Upper lobe of left lung (tissue), 6 donors: Measurements from ENCODE around the gene FAT2. TPM values are rescaled to one million over a fixed set of nuclear protein-coding genes. Genes with fewer than 3 reads are reported as not detected.

ENCODE experiments used
- ATAC-seq, 2 donors: fragments of 200-7000 bp; cut with Tn5 transposase; one replicate each; pipeline ENCODE4 v1.9.1; 2022; ENCODE audit warnings: mild to moderate bottlenecking in 2 of 2, moderate library complexity in 2 of 2; ENCODE audit not compliant: low FRiP score in 2 of 2
- DNase-seq, 2 donors: peaks; one replicate each; pipeline ENCODE4 v3.0.0-alpha.2; 2019 to 2020
- H3K27ac ChIP-seq, 4 donors: fragments of 200-600 bp; sonication (generic); one replicate each; pipeline ENCODE4 v1.5.1; 2016 to 2019
- H3K27me3 ChIP-seq, 4 donors: fragments of 200-600 bp; sonication (generic); one replicate each; pipeline ENCODE4 v1.5.1; 2017 to 2019
- H3K36me3 ChIP-seq, 4 donors: fragments of 200-600 bp; sonication (generic); one replicate each; pipeline ENCODE4 v1.5.1; 2016 to 2019
- H3K4me1 ChIP-seq, 4 donors: fragments of 200-600 bp; sonication (generic); one replicate each; pipeline ENCODE4 v1.5.1; 2018 to 2019
- H3K4me3 ChIP-seq, 4 donors: fragments of 200-600 bp; sonication (generic); one replicate each; pipeline ENCODE4 v1.5.1; 2017 to 2019; ENCODE audit warnings: mild to moderate bottlenecking in 2 of 4, moderate library complexity in 1 of 4
- H3K9me3 ChIP-seq, 4 donors: fragments of 200-600 bp; sonication (generic); one replicate each; pipeline ENCODE4 v1.5.1; 2018 to 2019
- CTCF ChIP-seq, 6 experiments: fragments of 450-650 bp in 4 of 6; fragments of 200-600 bp in 2 of 6; sonication (generic) in 2 of 6; IDR thresholded peaks; one replicate each; pipeline ENCODE4 v1.5.1; 2016 to 2019; ENCODE audit warnings: antibody characterized with exemption in 6 of 6
- EP300 ChIP-seq, 4 donors: sonication (generic); formaldehyde crosslinking; IDR thresholded peaks; one replicate each; pipeline ENCODE4 v1.5.1; 2017; ENCODE audit warnings: antibody characterized with exemption in 4 of 4, control low read depth in 2 of 4
- POLR2A ChIP-seq, 4 donors: fragments of 450-650 bp; IDR thresholded peaks; one replicate each; pipeline ENCODE4 v1.5.1; 2016 to 2017; ENCODE audit warnings: antibody characterized with exemption in 4 of 4, mild to moderate bottlenecking in 2 of 4
- POLR2AphosphoS5 ChIP-seq, 2 donors: sonication (generic); formaldehyde crosslinking; IDR thresholded peaks; one replicate each; pipeline ENCODE4 v1.5.1; 2017; ENCODE audit warnings: antibody characterized with exemption in 2 of 2
- WGBS, 2 donors: methylation state at CpG; one replicate each; pipeline ENCODE4 v1.1.5; 2017 to 2018; 5-methylcytosine and 5-hydroxymethylcytosine counted together
- total RNA-seq, 6 donors: library from RNA; depleted of rRNA in 4 of 6; stranded (reverse); fragments of >200 nt in 4 of 6; gene quantifications; one replicate each; pipeline versions ENCODE4 v1.1.0 to v1.2.1, GENCODE V29; 2016 to 2021
- donor health status: DM: no; HTN: no; CAD: no; lungs with moderate emphysema.
- donor health status: DM: no; HTN: yes; CAD: no; lungs with severe emphysema.

Gene FAT2
- total RNA-seq, 6 donors from 2014 or later: under 0.01 to 2.3 (median 0.06) TPM; not detected in 1

GRCh38 chr5:151597749-151598148 lies 6.6 kb upstream of the FAT2 start:
- Histone ChIP-seq H3K36me3 (no peaks in the 10 kb centered on the region), H3K9me3 (no peaks in the 10 kb centered on the region), H3K27ac (no peak overlapping the region), H3K27me3 (no peaks in the 10 kb centered on the region), H3K4me1 (no peaks in the 10 kb centered on the region), H3K4me3 (no peak overlapping the region)
- WGBS, 2 donors: 63 to 67% methylated on average over 3 of the region's 3 CpGs
- DNase-seq (no peak), ATAC-seq (peak in 1 of 2 donors; percentile 73)
- TF ChIP-seq EP300 (IDR thresholded peaks at IDR 0.05) (no peak), POLR2A (IDR thresholded peaks at IDR 0.05) (no peak), POLR2AphosphoS5 (IDR thresholded peaks at IDR 0.05) (no peak), CTCF (IDR thresholded peaks at IDR 0.05) (no peak)

- H3K4me3 ChIP-seq: no peak overlapping the region
- H3K9me3 ChIP-seq: no peaks in the 10 kb centered on the region
- TF ChIP-seq POLR2AphosphoS5 (IDR thresholded peaks at IDR 0.05) (no peak), CTCF (IDR thresholded peaks at IDR 0.05) (no peak), EP300 (IDR thresholded peaks at IDR 0.05) (no peak), POLR2A (IDR thresholded peaks at IDR 0.05) (no peak)
- ATAC-seq (no peak), DNase-seq (peak in 1 of 2 donors; percentile 10)
- H3K27ac ChIP-seq: no peak overlapping the region
- H3K36me3 ChIP-seq: no peaks in the 10 kb centered on the region
- no peaks in the 10 kb centered on the region for H3K4me1 ChIP-seq
- 73% methylated on average over 1 of the region's 2 CpGs; no CpG with 5 or more reads in 1 of the 2 donors for WGBS, 2 donors
- H3K27me3 ChIP-seq: no peaks in the 10 kb centered on the region
Measured at GRCh38 chr5:151596828-151597539, 5.9 kb upstream of the FAT2 start.

- Histone ChIP-seq H3K27ac (no peak overlapping the region), H3K27me3 (no peaks in the 10 kb centered on the region), H3K9me3 (no peaks in the 10 kb centered on the region), H3K36me3 (no peaks in the 10 kb centered on the region), H3K4me3 (no peak overlapping the region), H3K4me1 (no peaks in the 10 kb centered on the region)
- ATAC-seq (no peak), DNase-seq (peak in 1 of 2 donors; percentile 52)
- TF ChIP-seq POLR2A (IDR thresholded peaks at IDR 0.05): no peak
- TF ChIP-seq EP300 (IDR thresholded peaks at IDR 0.05): no peak
- TF ChIP-seq POLR2AphosphoS5 (IDR thresholded peaks at IDR 0.05): no peak
- no peak for TF ChIP-seq CTCF (IDR thresholded peaks at IDR 0.05)
- WGBS, 2 donors: 85 to 86% methylated on average over 6 to 8 of the region's 11 CpGs
Measured at GRCh38 chr5:151595411-151595826, 4.3 kb upstream of the FAT2 start.

GRCh38 chr5:151592855-151593408 lies 1.8 kb upstream of the FAT2 start:
- WGBS, 2 donors: 40 to 72% methylated on average over 1 to 10 of the region's 10 CpGs
- Histone ChIP-seq H3K27me3 (no peaks in the 10 kb centered on the region), H3K27ac (no peak overlapping the region), H3K4me1 (no peaks in the 10 kb centered on the region), H3K36me3 (no peaks in the 10 kb centered on the region), H3K4me3 (no peak overlapping the region), H3K9me3 (no peaks in the 10 kb centered on the region)
- DNase-seq (peak in 1 of 2 donors; percentile 33), ATAC-seq (no peak)
- no peak for TF ChIP-seq POLR2A (IDR thresholded peaks at IDR 0.05)
- TF ChIP-seq POLR2AphosphoS5 (IDR thresholded peaks at IDR 0.05): no peak
- no peak for TF ChIP-seq EP300 (IDR thresholded peaks at IDR 0.05)

- ATAC-seq (peak in 1 of 2 donors; percentile 15), DNase-seq (no peak)
- TF ChIP-seq CTCF (IDR thresholded peaks at IDR 0.05) (no peak), POLR2A (IDR thresholded peaks at IDR 0.05) (no peak), EP300 (IDR thresholded peaks at IDR 0.05) (no peak), POLR2AphosphoS5 (IDR thresholded peaks at IDR 0.05) (no peak)
- Histone ChIP-seq H3K27ac (no peak overlapping the region), H3K36me3 (no peaks in the 10 kb centered on the region), H3K4me3 (no peak overlapping the region), H3K9me3 (no peaks in the 10 kb centered on the region), H3K4me1 (no peaks in the 10 kb centered on the region), H3K27me3 (no peaks in the 10 kb centered on the region)
- WGBS, 2 donors: 67 to 76% methylated on average over 6 of the region's 6 CpGs
Measured at GRCh38 chr5:151589878-151590570, 1.1 kb downstream of the FAT2 start.
